ENCODE data around the gene CEP72.
"Not testable (repeated sequence)": the region's sequence is repeated elsewhere in the genome, so short reads cannot be mapped to it uniquely, and the experiment has no call there.

The CEP72 gene

DNA sequence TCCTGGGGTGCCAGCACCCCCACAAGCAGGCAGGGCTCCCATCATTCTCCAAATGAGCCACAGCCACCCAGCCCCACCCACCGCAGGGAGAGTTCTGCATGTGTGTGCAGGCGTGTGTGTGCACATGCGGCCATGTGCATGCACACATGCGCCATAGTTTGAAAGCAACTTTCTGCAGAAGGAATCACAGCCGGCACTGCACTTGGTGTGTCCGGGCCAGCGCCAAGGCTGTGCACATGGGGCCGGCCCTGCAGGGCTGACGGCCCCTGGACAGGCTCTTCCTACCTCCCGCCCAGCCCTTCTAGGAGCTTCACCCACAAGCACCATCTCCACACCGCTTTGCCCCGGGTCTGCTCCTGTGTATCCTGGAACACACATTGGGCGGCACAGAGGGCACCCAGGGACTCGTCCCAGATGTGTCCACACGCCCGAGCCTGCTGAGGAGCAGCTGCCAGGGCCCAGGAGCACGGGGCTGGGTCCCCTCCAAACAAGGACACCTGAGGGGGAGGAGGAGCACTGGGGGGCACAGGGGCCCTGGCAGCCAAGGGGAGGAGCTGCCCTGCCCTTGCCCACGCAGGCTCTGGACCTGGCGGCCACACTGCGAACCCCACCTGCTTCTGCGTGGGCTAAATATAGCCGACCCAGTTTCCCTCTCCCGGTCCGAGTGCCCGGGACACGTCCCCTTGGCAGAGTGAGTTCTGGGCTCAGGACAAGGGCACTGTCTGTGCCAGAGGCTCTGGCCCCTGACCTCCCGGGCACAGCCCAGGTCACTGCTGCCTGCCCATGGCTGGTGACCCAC lies 61.9 kb downstream of the CEP72 start:
- peak; percentile 76 for DNase-seq

DNA sequence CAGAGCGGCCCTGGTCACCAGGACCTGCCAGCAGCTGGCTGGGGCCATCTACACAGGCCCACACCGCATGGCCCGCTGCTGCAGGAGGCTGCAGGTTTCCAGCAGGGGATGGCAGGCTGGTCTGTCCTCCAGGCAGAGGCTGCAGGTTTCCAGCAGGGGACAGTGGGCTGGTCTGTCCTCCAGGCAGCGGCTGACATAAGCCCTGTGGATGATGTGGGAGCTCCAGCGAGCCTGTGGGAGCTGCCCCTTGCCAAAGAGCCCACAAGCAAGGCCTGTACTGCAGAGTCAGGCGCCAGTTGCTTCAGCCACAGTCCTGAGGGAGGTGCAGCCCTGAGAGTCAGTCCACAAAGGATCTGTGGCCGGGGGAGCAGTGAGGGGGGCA lies 62.5 kb downstream of the CEP72 start:
- DNase-seq, result peak; percentile 76

DNA sequence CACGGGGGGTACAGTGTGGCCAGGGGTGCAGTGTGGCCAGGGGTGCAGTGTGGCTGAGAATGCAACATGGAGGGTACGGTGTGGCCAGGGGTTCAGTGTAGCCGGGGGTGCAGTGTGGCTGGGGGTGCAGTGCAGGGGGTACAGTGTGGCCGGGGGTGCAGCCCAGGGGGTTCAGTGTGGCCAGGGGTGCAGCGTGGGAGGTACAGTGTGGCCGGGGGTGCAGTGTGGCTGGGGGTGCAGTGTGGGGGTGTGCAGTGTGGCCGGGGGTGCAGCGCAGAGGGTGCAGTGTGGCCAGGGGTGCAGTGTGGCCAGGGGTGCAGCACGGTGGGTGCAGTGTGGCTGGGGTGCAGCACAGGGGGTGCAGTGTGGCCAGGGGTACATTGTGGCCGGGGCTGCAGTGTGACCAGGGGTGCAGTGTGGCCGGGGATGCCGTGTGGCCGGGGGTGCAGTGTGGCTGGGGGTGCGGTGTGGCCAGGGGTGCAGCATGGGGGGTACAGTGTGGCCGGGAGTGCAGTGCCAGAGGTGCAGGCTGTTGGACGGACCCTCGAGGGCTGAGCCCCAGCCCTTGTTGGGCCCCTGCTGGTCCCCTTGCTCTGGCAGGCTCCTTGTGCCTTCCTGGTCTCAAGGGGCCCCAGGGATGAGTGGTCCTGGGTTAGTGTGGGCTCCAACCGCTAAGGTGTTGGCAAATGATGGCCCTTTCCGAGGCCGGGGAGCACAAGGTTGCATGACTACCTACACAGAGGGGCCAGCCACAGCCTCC lies 63.2 kb downstream of the CEP72 start:
- DNase-seq, result no peak

DNA sequence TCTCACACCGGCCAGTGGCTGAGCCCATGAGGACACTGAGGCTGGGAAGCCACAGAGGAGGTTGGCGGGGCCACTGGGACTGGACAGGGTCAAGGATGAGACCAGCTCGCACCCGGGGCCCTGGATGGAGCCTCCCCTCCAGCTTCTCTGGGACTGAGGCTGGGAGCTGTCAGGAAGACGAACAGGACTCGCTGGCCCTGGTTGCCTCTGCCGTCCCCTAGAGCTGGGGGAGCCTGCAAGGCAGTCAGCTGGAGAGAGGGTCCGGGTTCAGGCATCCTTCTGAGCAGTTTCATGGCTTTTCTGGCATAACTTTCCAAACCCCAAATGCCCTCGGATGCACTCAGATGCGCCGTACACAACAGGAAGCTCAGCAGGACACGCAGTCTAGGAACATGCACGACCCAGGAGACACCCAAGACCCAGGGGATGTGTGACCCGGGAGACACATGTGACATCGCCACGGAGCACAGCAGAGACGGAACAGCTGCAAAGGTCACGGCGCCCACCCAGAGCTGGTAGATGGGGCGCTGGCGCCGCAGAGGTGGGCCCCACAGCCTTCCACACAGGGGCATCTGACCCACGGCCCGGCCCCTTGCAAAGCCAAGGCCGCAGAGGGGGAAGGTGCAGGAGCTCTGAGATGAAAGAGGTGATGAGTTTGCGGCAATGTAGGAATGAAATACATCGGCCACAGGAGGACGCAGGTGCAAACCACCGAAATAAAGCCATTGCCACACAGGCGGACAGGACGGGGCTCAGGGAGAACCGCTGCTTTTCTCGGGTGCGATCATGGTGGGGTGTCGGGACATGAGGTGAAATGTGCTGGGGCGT lies 63.9 kb downstream of the CEP72 start:
- DNase-seq, result peak; percentile 46

DNA sequence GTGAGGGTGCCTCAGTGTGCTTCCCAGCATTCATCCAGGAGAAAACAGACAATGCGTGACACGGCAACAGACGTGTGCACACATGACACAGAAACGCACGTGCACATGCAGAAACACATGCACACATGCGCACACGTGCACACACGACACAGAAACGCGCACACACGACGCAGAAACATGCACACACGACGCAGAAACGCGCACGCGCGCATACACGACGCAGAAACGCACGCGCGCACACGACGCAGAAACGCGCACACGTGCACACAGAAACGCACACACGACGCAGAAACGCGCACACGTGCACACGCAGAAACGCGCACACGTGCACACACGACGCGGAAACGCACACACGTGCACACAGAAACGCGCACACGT lies 64.5 kb downstream of the CEP72 start:
- DNase-seq, result no peak

DNA sequence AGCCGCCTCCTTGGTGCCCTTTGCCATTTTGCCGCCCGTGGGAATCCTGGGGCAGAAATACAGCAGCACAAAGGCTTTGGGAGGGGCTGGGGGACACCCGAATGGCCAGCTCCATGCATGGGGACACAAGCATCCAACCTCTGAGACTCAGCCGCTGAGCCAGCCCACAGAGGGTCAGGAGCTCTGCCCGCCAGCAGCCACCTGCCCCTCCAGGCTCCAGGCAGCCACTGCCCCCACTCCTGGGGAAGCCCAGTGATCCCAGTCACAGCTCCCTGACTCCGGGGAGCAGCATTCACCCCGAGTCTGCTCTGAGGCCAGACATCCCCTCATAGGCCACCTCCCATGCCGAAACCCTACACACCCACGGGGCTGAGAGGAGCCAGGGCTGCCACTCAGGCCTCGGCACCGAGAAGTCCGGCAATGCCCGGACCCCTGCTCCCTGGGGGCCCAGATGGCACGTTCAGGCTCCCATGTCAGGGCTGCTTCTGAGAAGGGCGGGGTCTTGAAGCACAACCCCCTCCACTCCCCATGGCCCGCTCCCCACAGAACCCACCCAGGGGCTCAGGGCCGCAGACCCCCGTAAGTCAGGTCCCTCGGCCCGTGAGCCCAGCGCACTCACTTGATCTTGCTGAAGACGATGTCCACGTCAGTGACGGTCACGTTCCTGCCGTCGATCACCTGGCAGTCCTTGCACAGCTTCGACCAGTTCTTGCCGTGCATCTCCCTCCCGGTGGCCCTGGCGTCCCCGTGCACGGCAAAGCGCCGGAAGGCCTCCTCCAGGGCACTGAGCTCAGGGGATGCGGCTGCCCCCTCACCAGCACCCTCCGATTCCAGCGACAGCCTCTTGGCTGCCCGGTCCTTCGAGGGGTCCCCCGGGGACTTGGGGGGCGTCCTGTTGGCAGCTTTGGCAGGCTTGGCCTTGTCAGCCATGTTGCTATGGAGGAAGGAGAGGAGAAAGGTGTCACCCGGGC lies 65.3 kb downstream of the CEP72 start:
- DNase-seq, result no peak

DNA sequence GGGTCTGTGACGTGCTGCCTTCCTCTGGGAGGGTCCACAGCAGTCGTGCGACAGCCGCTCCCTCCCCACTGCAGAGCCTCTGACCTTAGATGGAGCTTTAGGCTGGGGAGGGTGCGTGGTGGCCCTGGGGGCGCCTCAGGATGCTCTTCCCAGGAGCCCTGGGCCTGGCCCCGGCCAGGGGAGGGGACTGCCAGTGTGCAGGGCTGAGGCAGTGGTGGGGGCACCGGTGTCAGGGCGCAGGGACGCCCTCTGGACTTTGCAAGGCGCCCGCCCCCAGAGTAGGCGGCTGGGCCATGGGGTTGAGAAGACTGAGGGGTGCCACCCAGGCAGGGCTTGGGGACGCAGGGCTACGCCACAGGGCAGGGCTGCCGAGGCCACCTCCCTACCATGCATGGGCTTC lies 66.4 kb downstream of the CEP72 start:
- DNase-seq, result not testable (repeated sequence)

DNA sequence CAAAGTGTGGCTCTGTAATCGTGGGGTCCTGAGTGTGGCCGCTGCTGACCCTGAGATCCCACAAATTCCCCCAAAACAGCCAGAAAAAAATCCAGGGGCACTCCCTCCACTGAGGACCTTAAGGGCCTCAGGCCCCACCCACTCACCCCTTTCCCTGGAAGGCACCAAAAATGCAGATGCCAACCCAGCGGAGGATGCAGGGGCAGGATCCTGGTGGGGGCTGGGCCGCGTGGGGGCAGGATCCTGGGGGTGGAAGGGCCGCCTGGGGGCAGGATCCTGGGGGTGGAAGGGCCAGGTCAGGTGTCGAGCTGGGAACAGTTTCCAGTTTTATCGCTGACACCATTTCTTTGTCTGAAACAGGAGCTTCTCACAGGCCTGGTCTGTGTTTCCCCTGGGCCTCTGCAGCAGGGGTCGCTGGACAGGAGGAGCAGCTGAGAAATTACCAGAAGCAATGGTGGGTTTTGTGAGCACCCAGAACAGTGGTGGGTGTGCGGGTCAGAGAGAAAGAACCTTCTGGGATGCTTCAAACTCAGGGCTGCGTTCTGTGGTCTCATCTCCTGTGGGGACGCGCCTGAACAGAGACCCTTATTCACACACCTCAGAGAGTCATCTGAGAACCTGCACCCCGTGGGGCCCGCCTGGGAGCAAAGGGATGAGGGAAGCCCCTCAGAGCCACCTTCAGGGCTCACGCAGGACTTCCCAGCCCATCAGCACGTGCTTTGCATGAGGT lies 67.2 kb downstream of the CEP72 start:
- DNase-seq, result not testable (repeated sequence)

DNA sequence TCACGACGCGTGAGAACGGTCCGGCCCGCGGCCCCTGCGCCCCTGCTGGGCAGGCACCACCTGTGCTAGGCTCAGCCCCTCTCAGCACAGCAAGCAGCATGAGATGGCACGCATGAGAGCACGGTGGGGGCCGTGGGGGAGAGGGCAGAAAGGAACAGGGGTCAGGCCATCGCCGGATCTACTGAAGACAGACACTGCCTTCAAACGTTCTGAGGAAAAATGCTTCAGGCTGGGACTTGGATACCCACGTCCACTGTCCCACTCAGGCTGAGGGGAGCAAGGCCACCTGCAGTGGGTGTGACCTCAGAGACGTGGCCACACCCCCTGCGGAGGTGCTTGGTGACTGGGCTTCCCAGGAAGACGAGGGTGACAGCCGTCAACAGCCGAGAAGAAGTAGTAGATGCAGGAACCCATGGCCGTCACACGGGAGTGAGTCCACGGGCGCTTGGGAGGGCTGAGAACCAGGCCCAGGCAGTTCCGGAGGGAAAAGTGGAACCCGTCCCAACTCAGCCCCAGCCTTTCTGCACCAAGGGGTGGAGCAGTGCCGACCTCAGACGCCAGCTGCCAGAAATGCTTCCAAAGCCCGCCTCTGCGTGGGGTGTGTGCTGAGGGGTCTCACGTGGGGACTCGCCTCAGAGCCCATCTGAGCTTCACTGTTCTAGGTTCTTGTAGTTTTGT lies 68.1 kb downstream of the CEP72 start:
- DNase-seq, result not testable (repeated sequence)

DNA sequence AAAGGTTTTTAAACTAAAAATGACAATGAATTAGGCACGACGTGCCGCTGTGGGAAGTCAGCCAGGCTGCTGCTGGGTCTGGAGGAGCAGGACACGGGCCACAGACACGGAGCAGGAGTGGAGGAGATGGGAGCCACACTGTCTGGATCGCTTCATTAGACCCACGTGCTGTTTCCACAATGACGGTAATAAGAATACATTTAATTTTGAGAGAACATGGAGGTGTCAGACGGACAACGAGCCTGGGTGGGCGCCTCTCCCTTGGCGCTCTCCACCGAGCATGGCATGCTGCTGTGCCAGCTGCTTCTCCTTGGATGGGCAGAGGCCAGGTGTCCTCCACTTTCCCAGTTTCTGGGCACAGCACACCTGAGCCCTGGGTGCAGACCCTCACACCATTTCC lies 68.7 kb downstream of the CEP72 start:
- DNase-seq, result not testable (repeated sequence)

DNA sequence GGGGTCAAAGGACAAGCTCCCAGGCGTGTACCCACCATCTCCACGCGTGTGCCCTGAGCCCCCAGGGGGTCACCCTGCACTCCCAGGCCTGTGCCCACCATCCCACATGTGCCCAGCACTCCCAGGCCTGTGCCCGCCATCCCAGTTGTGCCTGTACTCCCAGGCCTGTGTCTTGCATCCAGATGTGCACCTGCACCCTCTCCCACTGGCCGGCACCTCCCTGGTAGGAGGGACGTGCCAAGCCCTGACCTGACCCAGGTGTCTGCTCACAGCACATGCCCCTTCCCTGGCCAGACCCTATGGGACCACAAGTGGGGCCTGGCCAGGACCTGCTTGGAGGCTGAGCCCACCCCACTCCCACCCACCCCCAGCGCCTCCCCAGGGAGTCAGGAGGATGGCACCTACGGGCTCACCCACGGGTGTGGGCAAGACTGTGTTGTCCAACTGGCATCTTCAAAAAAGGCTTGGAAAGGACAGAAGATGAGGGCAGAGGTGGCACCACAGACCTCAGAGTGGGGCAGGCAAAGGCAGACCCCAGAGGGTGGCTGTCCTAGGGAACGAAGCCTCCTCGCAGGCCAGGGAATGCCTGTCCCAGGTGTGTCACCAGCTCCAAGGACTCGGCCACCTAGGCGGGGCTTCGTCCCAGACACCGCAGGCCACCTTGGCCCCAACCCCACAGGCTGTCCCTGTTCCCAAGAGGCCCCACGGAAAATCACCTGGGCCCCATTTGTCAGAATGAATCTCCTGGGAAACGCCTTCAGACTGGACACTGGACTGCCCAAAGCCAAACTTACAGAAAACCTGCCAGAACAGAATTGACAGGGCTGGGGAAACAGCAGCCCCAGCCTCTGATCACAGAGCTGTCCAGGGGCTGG lies 69.4 kb downstream of the CEP72 start:
- DNase-seq, result not testable (repeated sequence)

DNA sequence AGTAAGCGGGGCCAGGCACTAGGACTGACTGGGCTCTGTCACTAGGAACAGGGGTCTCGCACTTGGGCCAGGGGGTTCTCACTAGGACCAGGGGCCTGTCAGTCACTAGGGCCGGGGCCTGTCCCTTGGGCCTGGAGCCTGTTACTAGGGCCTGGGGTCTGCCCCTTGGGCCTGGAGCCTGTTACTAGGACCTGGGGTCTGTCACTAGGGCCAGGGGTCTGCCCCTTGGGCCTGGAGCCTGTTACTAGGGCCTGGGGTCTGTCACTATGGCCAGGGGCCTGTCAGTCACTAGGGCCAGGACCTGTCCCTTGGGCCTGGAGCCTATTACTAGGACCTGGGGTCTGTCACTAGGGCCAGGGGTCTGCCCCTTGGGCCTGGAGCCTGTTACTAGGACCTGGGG lies 70.1 kb downstream of the CEP72 start:
- not testable (repeated sequence) for DNase-seq

DNA sequence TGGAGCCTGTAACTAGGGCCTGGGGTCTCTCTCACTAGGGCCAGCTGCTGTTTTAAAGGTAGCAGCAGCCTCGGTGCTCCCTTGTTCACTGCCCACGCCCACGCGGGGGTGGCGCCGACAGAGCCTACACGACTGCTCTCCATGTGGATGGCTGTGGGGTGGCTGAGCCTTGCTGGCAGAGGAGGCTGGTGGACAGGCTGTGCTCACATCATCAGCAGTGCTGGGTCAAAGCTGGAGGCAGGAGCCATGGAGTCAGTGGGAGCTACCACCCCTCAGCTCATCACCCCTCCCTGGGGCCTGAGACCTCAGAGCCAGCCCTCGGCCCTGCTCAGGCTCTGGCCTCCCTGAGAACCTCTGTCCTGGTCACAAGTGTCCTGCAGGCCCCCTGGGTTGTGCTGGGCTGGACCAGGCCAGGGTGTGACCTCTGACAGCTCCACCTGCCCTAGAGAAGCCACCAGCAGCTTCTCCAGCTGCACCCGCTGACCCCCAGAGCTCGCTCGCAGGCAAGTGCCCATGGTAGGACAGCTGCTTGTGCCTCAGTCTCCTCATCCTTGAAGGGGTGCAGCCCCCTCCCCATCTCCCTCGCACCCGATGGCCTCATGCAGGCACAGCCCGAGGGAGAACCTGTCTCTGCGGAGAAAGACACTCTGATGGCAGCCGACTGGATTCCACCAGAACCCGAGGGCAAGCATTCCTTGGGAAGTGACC lies 70.7 kb downstream of the CEP72 start:
- not testable (repeated sequence) for DNase-seq

DNA sequence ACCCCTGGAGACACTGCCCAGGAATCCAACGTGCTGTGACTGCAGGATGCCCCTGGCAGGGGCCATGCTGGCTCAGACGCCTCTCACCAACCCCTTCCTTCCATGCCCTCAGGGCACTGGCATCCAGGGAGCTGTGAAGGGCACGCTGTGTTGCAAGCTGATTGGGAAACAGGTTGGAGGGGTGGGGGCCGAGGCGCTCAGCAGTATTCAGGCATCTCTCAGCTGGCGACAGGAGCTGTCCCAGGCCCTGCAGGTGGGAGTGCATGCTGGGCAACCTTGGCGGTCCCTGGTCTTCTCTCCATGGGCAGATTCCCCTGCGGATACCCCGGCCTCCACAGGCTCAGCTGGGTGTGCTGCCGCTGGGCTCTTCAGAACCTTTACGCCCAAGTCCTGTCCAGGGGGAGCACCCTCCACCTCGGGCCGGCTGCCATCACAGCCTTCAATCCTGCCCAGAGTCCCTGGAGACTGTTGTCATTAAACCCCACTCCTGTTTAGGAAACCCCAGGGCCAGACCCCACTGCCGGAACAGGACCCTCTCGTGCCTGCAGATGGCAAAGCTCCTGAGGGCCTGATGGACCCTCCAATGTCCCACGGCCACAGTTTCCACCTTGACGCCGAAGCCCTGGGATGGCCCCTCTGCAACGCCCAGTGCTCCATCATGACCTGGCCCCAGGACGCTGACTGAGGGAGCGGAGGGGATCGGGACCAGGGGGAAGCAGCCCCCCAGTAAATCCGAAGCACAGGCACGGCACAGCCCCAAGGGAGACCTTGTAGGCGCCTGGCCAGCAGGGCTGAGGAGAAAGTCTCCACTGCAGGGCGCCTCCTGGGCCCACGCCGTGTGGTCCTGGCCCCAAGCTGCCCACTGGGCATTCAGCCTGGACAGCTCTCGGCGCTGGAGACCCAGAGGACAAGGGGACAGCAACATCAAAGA lies 71.7 kb downstream of the CEP72 start:
- DNase-seq, result no peak

DNA sequence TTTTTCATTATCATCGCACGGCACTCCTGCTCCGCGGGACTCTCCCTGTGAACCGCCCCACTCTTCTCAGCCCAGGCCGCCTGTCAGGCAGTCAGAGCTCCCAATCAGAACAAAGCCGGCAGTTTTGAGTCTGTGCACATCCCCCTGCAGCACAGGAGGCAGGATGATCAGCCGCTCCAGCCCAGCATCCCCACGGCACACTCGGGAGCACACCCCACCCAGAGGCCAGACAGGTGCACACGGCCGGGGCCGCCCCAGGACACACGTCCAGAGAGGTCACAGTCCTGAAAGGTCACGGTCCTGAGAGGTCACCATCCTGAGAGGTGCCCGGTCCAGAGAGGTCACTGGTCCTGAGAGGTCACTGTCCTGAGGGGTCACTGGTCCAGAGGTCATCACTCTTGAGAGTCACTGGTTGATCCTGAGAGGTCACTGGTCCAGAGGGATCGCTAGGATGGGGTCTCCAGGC lies 72.6 kb downstream of the CEP72 start:
- no peak for DNase-seq

DNA sequence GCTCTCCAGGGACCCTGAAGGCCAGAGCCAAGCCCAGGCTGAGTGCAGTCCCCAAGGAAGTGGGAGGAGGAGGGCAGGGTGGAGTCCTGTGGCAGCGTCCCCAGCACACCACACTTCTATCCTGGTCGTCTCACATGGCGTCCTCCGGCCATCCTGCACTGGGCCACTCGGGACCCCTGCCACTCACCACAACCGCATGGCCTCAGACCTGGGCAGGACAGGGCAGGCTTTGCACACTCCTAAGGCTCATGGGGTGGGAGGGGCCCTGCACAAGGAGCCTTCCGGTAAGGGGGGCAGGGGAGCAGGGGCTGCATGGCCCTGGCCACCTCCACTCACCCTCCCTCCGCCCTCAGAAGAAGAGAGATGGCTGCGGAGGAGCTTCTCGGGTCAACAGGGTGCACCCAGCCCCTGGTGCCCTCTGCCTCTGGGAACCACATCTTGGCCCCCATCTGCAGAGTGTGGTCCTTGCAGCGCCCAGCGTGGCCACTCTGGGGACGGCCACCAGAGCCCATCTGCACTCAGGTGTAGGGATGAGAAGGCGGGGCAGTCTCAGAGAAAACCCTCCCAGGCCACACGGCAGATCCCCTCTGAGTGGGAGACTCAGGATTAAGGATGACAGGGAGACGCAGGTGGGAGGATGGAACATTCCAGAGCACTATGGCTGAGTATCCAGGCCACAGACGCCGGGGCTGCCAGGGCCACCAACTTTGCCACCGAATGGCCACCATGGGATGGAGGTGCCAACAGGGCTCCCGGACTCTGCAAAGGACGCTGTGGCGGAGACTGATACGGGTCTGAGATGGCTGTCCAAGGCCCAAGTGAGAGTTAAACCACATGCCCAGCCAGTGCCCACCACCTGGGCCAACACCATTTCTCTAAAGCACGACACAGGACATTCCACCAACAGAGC lies 73.4 kb downstream of the CEP72 start:
- DNase-seq, result no peak

DNA sequence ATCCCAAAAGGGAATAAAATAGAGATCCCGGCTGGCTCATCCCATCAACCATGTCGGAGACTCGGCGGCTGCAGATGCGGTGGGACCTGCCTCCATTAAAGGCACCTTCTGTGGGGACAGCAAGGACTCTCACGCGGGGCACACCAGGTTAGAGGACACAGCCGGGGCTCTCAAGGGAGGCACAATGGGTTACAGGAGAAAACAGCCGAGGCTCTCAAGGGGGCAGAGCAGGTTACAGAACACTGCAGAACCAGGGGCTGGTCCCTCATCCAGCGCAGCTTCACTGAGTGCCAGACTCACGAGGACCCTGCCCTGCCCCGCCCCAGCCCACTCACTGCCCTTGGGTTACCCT lies 74.0 kb downstream of the CEP72 start:
- DNase-seq, result not testable (repeated sequence)
